ENCODE measurements around the gene AFAP1L2. TPM values are rescaled to one million over a fixed set of nuclear protein-coding genes. Genes with fewer than 3 reads are reported as not detected.
A peak's percentile ranks its signal among the peaks of the same experiment; 100 is the strongest.

AFAP1L2 gene
- total RNA-seq, 4 donors from 2014 or later, result 3.7 to 18.8 (median 4.5) TPM

GRCh38 chr10:114402233-114402632 is 2.1 kb downstream of the AFAP1L2 start:
- DNase-seq (ENCODE audit: low spot score), result no peak
- no peak for ATAC-seq (ENCODE audit: low FRiP score)
- TF ChIP-seq, protein P1, sequence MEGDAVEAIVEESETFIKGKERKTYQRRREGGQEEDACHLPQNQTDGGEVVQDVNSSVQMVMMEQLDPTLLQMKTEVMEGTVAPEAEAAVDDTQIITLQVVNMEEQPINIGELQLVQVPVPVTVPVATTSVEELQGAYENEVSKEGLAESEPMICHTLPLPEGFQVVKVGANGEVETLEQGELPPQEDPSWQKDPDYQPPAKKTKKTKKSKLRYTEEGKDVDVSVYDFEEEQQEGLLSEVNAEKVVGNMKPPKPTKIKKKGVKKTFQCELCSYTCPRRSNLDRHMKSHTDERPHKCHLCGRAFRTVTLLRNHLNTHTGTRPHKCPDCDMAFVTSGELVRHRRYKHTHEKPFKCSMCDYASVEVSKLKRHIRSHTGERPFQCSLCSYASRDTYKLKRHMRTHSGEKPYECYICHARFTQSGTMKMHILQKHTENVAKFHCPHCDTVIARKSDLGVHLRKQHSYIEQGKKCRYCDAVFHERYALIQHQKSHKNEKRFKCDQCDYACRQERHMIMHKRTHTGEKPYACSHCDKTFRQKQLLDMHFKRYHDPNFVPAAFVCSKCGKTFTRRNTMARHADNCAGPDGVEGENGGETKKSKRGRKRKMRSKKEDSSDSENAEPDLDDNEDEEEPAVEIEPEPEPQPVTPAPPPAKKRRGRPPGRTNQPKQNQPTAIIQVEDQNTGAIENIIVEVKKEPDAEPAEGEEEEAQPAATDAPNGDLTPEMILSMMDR (IDR thresholded peaks at IDR 0.05), result no peak

DNA sequence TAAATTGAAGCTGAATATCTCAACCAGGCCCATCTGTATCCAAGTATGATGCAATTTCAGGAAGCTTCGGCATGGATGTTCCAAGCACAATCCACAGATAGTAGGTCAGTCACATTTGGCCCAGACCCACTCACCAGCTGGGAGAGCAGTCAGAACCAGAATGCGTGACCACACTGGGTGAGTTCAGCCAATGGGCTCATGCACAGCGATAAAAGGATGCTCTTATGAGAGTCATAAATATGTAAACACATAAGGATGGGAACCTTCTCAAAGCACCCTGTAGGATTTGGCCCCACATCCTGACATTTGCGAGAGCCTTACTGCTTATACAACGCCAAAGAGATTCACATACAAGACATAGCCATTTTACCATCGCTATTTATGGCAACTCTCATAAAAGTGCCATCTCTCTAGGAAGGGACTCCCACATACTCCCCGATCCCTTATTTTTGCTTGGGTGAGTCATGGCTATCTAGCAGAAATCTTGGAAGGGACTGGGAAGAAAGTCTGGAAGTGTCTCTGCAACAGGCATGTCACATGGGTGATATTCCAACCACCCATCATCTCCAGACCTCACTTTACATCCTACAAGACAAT is 3.0 kb downstream of the AFAP1L2 start:
- TF ChIP-seq, protein P1 (IDR thresholded peaks at IDR 0.05), result no peak
- DNase-seq (ENCODE audit: low spot score), result no peak
- peak; percentile 42 for ATAC-seq (ENCODE audit: low FRiP score)

- DNase-seq (ENCODE audit: low spot score) (no peak), ATAC-seq (ENCODE audit: low FRiP score) (no peak)
- TF ChIP-seq, protein P1 (IDR thresholded peaks at IDR 0.05), result no peak
Measured at GRCh38 chr10:114400091-114400490, 4.2 kb downstream of the AFAP1L2 start.

DNA sequence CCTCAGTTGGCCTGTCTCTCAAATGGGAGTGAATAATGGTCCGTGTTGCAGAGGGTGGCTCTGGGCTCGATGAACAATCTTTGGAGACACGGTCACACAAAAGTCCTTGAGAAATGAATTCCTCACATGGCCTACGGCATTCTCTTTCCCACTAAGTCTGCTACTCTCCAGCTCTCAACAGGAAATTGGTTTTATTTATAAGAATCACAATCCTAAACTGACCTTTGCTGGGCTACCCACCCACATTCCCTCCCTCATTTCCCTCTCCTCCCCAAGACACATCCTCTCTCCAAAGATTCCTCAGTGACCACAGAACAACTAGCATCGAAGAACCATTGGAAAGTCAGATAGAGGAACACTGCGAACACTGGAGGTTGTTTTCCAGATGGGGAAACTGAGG is 4.7 kb downstream of the AFAP1L2 start:
- DNase-seq (ENCODE audit: low spot score) (no peak), ATAC-seq (ENCODE audit: low FRiP score) (no peak)
- TF ChIP-seq, protein P1 (IDR thresholded peaks at IDR 0.05), result no peak

DNA sequence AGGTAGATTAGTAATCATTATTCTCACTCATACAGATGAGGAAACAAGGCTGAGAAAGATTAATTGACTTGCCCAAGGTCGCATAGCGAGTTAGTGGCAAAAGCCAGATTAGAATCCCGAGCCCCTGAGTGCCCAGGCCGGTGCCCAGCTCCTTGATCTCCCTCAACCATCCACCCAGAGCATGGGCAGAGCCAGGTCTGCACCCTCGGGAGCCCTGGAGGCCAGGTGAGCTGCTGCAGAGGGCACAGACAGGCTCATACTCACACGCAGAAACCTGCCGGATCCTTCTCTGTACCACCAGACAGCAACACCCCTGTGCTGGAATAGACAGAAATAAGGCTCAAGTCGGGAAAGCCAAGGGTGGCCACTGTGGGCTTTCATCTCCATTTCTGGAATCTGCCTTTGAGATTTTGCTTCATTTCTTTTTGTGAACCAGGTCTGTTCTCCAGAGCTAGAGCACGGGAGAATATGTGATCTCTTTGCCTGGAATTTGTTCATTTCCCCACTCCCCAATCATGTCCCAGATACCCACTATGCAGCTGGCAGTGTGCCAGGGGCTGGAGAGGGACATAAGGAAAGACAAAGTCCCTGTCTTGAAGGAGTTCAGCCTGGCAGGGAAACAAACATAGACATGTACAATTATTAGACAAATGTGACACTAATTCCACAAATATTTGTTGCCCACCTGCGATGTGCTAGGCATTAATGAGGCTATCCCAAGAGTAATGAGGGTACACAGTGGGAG is 5.5 kb downstream of the AFAP1L2 start:
- TF ChIP-seq, protein P1 (IDR thresholded peaks at IDR 0.05), result no peak
- DNase-seq (ENCODE audit: low spot score) (no peak), ATAC-seq (ENCODE audit: low FRiP score) (no peak)

- DNase-seq (ENCODE audit: low spot score), result no peak
- TF ChIP-seq, protein P1 (IDR thresholded peaks at IDR 0.05), result no peak
- peak; percentile 24 for ATAC-seq (ENCODE audit: low FRiP score)
Measured at GRCh38 chr10:114397651-114398145, 6.6 kb downstream of the AFAP1L2 start.

- no peak for ATAC-seq (ENCODE audit: low FRiP score)
- TF ChIP-seq, protein P1 (IDR thresholded peaks at IDR 0.05), result no peak
- no peak for DNase-seq (ENCODE audit: low spot score)
Measured at GRCh38 chr10:114396464-114396863, 7.8 kb downstream of the AFAP1L2 start.
